Mammary epithelial cell (primary cell): ENCODE measurements around the gene SAMD10.

ENCODE experiments used
- EZH2 ChIP-seq: IDR thresholded peaks from 2 replicates; pipeline ENCODE4 v1.6.1; 2012; ENCODE audit warnings: low read length, inconsistent platforms, borderline replicate concordance
- TF ChIP-seq, protein P1 (sequence below), 2 donors: IDR thresholded peaks in 1 of 2; conservative IDR thresholded peaks in 1 of 2; 2 replicates each; pipeline ENCODE4 v1.5.1; 2011 to 2012; ENCODE audit warnings: inconsistent platforms in 2 of 2, low read length in 2 of 2, mild to moderate bottlenecking in 2 of 2, control low read depth in 1 of 2, low read depth in 1 of 2; ENCODE audit not compliant: insufficient read depth in 1 of 2; ENCODE audit errors: extremely low read depth in 1 of 2

GRCh38 chr20:63943808-63944077 is 35.7 kb downstream of the SAMD10 start:
- TF ChIP-seq, protein P1, sequence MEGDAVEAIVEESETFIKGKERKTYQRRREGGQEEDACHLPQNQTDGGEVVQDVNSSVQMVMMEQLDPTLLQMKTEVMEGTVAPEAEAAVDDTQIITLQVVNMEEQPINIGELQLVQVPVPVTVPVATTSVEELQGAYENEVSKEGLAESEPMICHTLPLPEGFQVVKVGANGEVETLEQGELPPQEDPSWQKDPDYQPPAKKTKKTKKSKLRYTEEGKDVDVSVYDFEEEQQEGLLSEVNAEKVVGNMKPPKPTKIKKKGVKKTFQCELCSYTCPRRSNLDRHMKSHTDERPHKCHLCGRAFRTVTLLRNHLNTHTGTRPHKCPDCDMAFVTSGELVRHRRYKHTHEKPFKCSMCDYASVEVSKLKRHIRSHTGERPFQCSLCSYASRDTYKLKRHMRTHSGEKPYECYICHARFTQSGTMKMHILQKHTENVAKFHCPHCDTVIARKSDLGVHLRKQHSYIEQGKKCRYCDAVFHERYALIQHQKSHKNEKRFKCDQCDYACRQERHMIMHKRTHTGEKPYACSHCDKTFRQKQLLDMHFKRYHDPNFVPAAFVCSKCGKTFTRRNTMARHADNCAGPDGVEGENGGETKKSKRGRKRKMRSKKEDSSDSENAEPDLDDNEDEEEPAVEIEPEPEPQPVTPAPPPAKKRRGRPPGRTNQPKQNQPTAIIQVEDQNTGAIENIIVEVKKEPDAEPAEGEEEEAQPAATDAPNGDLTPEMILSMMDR (conservative IDR thresholded peaks at IDR 0.05 in 1 of 2, IDR thresholded peaks at IDR 0.05 in 1 of 2; ENCODE audit: extremely low read depth in 1 of 2, insufficient read depth in 1 of 2, low read depth in 1 of 2, low read length in 2 of 2): no peak
- no peak for TF ChIP-seq EZH2
